ENCODE data around the gene COL26A1.
"Not testable (repeated sequence)": the region's sequence is repeated elsewhere in the genome, so short reads cannot be mapped to it uniquely, and the experiment has no call there.

COL26A1 gene

DNA sequence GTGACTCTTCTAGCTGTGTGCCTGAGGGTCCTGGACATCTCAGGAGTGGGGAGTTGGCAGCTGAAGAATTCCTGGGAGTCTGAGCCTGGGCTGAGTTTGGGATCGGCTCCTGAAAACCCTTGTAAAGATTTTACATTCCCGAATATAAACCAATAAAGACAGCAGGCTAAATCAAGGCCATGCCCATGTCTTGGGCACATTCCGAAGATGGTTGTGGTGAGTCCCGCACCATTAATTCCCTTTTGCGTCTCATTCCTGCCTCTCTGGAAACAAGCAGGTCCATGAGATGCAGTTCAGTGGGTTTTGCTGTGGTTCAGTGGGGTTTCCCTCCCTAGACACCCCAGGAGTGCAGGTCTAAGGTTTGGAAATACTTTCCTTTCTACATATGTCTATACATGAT lies 90.9 kb downstream of the COL26A1 start:
- DNase-seq, result no peak

DNA sequence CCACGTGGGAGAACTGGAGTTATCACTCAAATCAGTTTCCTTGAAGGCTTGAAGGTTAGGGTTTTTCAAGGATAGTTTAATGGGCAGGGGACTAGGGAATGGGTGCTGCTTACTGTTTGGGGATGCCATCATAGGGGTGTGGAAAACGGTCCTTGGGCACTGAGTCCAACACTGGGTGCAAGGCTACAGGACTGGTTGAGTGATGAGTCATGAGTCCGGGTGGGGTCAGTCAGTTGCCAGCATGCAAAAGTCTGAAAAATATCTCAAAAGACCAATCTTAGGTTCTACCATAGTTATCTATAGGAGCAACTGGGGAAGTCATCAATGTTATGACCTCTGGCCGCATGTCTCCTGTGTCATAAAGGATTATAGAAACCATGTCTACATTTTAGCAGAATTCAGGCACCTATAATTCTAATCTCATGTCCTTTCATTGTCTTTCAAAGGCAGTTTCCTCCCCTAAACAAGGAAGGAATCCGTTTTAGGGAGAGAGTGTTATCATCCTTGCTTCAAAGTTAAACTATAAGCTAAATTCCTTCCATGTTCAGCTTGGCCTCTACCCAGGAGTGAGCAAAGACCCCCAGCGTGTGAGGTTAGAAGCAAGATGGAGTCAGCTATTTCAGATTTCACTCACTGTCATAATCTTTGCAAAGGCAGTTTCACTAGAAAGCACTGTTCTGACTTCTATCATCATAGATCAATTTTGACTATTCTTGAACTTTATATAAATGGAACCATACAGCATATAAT lies 94.5 kb downstream of the COL26A1 start:
- no peak for DNase-seq

- DNase-seq, result no peak
Observed at GRCh38 chr7:101465131-101465530, 102.5 kb downstream of the COL26A1 start.

- DNase-seq, result no peak
Observed at GRCh38 chr7:101465576-101466196, 103.0 kb downstream of the COL26A1 start.

GRCh38 chr7:101466871-101467270 lies 104.2 kb downstream of the COL26A1 start:
- DNase-seq, result no peak

GRCh38 chr7:101468546-101469275 lies 106.0 kb downstream of the COL26A1 start:
- no peak for DNase-seq

GRCh38 chr7:101470668-101471487 lies 108.2 kb downstream of the COL26A1 start:
- DNase-seq, result no peak

GRCh38 chr7:101474178-101474577 lies 111.5 kb downstream of the COL26A1 start:
- no peak for DNase-seq

DNA sequence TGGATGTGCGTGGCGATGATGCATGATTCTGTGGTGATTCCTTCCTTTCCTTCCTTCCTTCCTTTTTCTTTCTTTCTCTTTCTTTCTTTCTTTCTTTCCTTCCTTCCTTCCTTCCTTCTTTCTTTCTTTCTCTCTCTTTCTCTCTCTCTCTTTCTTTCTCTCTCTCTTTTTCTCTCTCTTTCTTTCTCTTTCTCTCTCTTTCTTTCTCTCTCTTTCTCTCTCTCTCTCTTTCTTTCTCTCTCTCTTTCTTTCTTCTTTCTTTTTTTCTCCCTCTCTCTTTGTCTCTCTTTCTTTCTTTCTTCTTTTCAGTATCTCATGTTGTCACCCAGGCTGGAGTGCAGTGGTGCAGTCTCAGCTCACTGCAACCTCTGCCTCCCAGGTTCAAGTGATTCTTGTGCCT lies 113.0 kb downstream of the COL26A1 start:
- DNase-seq, result not testable (repeated sequence)

- DNase-seq, result no peak
Observed at GRCh38 chr7:101479217-101479616, 116.5 kb downstream of the COL26A1 start.

- DNase-seq, result not testable (repeated sequence)
Observed at GRCh38 chr7:101486056-101486432, 123.4 kb downstream of the COL26A1 start.

DNA sequence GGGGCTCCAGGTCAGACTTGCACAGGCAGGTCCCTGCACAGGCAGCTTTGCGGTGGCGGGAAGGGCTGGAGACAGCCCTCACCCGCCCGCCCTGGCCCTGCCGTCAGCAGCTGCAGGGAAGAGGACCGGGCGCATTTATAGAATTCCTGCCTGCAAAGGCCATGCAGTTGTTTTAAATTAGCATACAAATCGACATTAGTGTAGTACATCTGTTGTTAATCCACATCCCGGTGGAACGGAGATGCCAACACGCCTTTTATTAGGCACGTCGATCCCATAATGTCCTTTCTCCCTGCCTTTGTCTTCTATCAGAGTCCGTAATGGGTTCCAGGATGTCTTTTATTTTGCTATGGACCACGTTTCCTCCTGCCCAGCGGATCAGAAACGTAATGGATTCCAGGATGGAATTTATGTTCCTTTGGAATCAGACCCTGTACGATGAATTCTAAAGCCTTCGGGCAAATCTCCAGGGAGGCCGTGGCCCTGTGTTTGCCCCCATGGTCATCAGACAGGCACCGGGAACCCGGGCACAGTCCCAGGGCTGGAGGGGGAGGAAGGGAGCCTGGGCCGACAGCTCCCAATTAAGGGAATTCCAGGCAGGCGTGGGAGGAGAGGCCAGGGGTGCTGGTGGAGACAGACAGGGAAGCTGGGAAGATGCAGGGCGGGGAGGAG lies 123.9 kb downstream of the COL26A1 start:
- DNase-seq, result no peak

- no peak for DNase-seq
Observed at GRCh38 chr7:101487105-101487458, 124.4 kb downstream of the COL26A1 start.

DNA sequence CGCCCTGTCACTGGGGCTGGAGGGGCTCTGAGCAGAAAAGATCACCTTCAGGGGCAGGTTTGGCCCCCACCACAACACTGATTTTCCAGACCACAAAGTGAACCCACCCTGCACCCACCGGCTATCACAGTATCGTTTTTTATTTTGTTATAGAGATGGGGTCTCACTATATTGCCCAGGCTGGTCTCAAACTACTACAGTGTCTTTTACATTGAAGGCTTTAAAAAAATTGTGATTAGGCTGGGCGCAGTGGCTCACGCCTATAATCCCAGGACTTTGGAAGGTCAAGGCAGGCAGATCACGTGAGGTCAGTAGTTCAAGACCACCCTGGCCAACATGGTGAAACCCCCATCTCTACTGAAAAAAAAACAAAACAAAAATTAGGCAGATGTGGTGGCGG lies 125.1 kb downstream of the COL26A1 start:
- no peak for DNase-seq

DNA sequence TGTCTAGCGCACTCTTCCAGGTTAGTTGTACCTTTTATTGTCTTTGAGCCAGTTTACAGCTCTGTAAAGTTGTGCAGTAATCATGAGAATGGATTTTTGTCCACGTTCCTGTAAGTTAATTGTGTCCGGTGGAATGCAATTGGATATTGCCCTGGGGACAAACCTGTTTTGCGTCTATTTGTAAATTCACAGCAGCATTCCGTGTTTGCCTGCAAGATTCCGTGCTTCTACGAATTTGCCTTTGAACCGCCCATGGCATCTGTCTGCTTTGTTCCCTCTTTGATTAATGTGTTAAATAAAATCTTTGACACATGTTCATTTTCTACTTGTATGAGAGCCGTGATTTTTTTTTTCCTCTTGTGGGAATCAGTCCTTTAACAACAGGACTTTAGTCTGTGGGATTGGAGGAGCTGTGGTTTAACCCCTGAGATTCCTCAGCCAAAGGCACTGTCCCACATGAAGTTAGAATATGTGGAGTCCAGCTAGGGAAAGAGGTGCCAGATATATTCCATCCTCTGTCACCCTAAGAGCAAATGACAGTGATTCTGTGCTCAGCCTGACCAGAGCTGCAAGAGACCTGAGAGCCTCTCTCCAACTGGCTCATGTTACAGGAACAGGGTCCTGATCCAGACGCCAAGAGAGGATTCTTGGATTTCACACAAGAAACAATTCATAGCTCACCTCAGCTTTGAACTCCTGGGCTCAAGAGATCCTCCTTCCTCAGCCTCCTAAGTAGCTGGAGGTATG lies 126.3 kb downstream of the COL26A1 start:
- no peak for DNase-seq

- DNase-seq, result not testable (repeated sequence)
Observed at GRCh38 chr7:101490439-101490838, 127.8 kb downstream of the COL26A1 start.

GRCh38 chr7:101491442-101491841 lies 128.8 kb downstream of the COL26A1 start:
- not testable (repeated sequence) for DNase-seq

- DNase-seq, result no peak
Observed at GRCh38 chr7:101494602-101495329, 132.1 kb downstream of the COL26A1 start.

GRCh38 chr7:101496017-101496416 lies 133.3 kb downstream of the COL26A1 start:
- DNase-seq, result no peak

GRCh38 chr7:101501351-101501750 lies 138.7 kb downstream of the COL26A1 start:
- DNase-seq, result no peak

DNA sequence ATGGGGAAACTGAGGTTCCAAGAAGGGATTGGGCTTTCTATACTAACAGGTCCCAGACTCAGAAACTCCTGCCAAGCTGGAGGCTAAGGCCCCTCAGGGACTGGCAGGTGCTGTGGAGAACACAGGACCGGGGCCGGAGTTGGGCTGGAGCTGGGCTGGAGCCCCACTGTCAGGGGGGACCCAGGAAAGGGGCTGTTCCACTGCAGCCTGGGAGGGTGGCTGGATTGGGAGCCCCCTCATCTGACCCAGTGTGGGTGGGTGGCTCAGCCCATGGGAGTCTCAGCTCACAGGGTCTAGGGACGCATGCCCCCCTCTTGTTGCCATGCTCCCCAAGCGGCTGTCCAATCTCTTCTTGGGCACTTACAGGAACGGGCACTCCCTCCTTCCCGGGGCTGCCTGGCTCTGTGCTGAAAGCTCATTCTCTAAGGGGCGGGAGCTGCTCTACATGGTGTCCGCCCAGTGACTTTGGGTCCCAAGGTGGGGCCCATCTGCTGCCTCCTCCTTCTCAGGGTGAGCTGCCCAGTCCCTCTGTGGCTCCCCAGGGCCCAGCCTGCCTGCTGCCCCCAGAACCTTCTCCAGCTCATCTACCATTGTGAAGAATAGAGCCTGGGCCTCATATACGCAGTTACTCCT lies 139.9 kb downstream of the COL26A1 start:
- no peak for DNase-seq
